ENCODE data around the gene ARHGEF10L.

The ARHGEF10L gene

DNA sequence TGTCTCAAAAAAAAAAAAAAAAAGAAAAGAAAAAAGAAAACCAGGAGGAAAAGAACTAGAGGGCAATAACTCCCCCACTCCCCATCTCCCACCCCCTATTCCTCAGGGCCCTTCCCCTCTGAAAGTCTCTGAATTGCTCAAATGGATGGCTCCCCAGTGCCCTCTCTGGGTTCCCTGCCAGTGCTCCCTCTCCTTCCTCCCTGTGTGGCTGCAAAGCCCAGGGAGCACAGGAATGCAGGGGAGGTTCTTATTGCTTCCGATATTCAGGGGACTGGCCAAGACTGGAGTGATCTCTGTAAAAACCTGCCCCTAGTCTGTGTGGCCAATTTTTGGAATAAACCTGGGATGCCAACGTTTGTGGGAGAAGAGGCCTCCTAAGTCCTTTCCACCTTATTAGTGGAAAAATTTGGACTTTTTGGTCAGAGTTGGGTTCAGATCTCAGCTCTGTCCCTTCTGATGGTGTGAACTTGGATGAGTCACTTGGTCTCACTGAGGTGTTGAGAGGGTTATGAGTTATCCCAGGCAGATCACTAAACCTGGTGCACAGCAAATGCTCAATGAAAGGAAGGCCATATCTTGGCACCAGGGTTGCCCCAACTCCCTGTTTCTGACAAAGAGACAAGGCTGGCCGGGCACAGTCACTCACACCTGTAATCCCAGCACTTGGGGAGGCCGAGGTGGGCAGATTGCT is 13.4 kb upstream of the ARHGEF10L start:
- Histone ChIP-seq H3K4me3 (ENCODE audit: low read depth in 1 of 2, low read length in 1 of 2) (no peak overlapping the region), H3K27ac (no peak overlapping the region), H3K4me1 (ENCODE audit: control insufficient read depth in 1 of 2, insufficient read depth in 1 of 2, low read depth in 1 of 2, low read length in 1 of 2) (no peaks in the 10 kb centered on the region), H3K36me3 (no peaks in the 10 kb centered on the region), H3K27me3 (peaks cover 73% of the 10 kb centered on the region), H3K9me3 (no peaks in the 10 kb centered on the region)
- no peak for TF ChIP-seq CTCF (IDR thresholded peaks at IDR 0.05)

DNA sequence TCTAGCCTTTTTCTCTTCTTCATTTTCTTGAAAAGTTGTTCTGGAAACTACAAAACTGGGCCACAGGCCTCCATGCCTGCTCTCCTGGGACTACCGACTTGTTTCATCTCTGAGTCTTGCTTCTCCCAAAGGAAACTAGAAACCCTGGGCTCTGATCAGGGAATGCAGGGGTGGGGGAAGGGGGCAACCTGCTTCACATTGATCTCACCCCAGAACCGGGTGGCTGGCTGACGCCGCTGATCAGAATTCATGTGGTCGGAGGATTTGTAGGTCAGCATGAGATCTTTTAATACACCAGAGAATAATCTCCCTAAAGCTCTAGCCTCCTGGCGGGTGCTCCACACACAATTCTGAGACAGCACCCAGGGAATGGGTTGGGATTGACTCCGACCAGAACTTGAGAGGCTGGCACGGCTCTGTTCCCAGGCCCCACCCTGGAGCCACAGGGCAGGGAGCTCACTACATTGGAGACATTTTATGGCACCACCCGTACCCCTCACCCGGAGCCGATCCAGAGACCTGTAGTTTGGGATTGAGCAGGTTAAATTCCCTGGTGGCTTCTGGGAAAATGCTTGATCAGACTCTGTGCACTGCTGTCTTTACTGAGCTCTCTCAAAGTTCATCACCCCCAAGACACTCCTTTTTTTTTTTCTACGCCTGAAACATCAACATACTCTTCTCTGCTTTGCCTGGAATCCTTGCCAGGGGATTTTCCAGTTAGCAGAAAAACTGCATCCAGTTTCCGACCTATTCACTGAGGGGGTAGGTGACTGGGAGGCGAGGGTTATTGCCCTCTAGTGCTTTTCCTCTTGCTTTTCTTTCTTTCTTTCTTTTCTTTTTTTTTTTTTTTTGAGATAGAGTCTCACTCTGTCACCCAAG is 12.2 kb upstream of the ARHGEF10L start:
- Histone ChIP-seq H3K9me3 (no peaks in the 10 kb centered on the region), H3K36me3 (no peaks in the 10 kb centered on the region), H3K27me3 (peaks cover 61% of the 10 kb centered on the region), H3K4me3 (ENCODE audit: low read depth in 1 of 2, low read length in 1 of 2) (no peak overlapping the region), H3K27ac (no peak overlapping the region), H3K4me1 (ENCODE audit: control insufficient read depth in 1 of 2, insufficient read depth in 1 of 2, low read depth in 1 of 2, low read length in 1 of 2) (no peaks in the 10 kb centered on the region)
- TF ChIP-seq CTCF (IDR thresholded peaks at IDR 0.05): no peak

- Histone ChIP-seq H3K9me3 (no peaks in the 10 kb centered on the region), H3K27me3 (peaks cover 47% of the 10 kb centered on the region), H3K4me3 (ENCODE audit: low read depth in 1 of 2, low read length in 1 of 2) (no peak overlapping the region), H3K36me3 (no peaks in the 10 kb centered on the region), H3K4me1 (ENCODE audit: control insufficient read depth in 1 of 2, insufficient read depth in 1 of 2, low read depth in 1 of 2, low read length in 1 of 2) (no peaks in the 10 kb centered on the region), H3K27ac (no peak overlapping the region)
- TF ChIP-seq CTCF (IDR thresholded peaks at IDR 0.05): no peak
Measured at GRCh38 chr1:17529381-17529780, 10.1 kb upstream of the ARHGEF10L start.

DNA sequence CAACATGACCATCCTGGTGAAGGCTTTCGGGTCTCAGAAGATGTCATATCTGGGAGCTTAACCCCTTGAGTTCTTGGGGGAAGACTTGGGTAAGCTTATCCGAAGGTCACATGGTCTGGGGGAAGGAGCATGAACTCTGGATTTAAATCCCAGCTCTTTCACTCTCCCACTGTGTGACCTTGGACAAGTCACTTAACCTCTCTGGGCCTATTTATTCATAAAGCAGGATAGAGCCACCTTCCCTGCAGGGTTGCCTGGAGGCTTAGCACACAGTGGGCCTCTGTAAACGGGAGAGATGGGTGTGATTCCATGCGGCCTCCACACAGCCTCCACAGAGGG is 8.2 kb upstream of the ARHGEF10L start:
- Histone ChIP-seq H3K36me3 (no peaks in the 10 kb centered on the region), H3K9me3 (no peaks in the 10 kb centered on the region), H3K27ac (no peak overlapping the region), H3K4me3 (ENCODE audit: low read depth in 1 of 2, low read length in 1 of 2) (no peak overlapping the region), H3K4me1 (ENCODE audit: control insufficient read depth in 1 of 2, insufficient read depth in 1 of 2, low read depth in 1 of 2, low read length in 1 of 2) (no peaks in the 10 kb centered on the region), H3K27me3 (peaks cover 47% of the 10 kb centered on the region)
- TF ChIP-seq CTCF (IDR thresholded peaks at IDR 0.05): no peak

GRCh38 chr1:17531682-17532487 is 7.6 kb upstream of the ARHGEF10L start:
- no peaks in the 10 kb centered on the region for H3K36me3 ChIP-seq
- no peak overlapping the region for H3K27ac ChIP-seq
- peaks cover 49% of the 10 kb centered on the region for H3K27me3 ChIP-seq
- H3K4me1 ChIP-seq (ENCODE audit: control insufficient read depth in 1 of 2, insufficient read depth in 1 of 2, low read depth in 1 of 2, low read length in 1 of 2): no peaks in the 10 kb centered on the region
- TF ChIP-seq CTCF (IDR thresholded peaks at IDR 0.05): no peak
- no peaks in the 10 kb centered on the region for H3K9me3 ChIP-seq
- H3K4me3 ChIP-seq (ENCODE audit: low read depth in 1 of 2, low read length in 1 of 2): no peak overlapping the region
